Parathyroid adenoma (tissue), 2 donors: ENCODE data around the gene PLPP7.
"Not testable (repeated sequence)": the region's sequence is repeated elsewhere in the genome, so short reads cannot be mapped to it uniquely, and the experiment has no call there.

ENCODE experiments used
- H2AFZ ChIP-seq: fragments of 300-600 bp; sonication (generic); one replicate; pipeline ENCODE4 v1.7.0; 2017; ENCODE audit warnings: antibody characterized with exemption, mild to moderate bottlenecking
- H3K27ac ChIP-seq: fragments of 300-600 bp; sonication (generic); one replicate; pipeline ENCODE4 v1.7.0; 2017
- H3K27me3 ChIP-seq: fragments of 300-600 bp; sonication (generic); one replicate; pipeline ENCODE4 v1.7.0; 2017; ENCODE audit warnings: low read length; ENCODE audit not compliant: control insufficient read depth, insufficient read depth
- H3K36me3 ChIP-seq: fragments of 300-600 bp; sonication (generic); one replicate; pipeline ENCODE4 v1.7.0; 2017; ENCODE audit warnings: low read length; ENCODE audit not compliant: control insufficient read depth, insufficient read depth
- H3K4me1 ChIP-seq: fragments of 300-600 bp; sonication (generic); one replicate; pipeline ENCODE4 v1.7.0; 2017; ENCODE audit warnings: control low read depth
- H3K4me2 ChIP-seq: fragments of 300-600 bp; sonication (generic); one replicate; pipeline ENCODE4 v1.7.0; 2017; ENCODE audit warnings: low read length
- H3K4me3 ChIP-seq: fragments of 300-600 bp; sonication (generic); one replicate; pipeline ENCODE4 v1.7.0; 2017; ENCODE audit warnings: low read depth, low read length
- H3K79me2 ChIP-seq: fragments of 300-600 bp; sonication (generic); one replicate; pipeline ENCODE4 v1.7.0; 2017; ENCODE audit warnings: control low read depth
- H3K9ac ChIP-seq: fragments of 300-600 bp; sonication (generic); one replicate; pipeline ENCODE4 v1.7.0; 2017; ENCODE audit warnings: mild to moderate bottlenecking
- H3K9me3 ChIP-seq: fragments of 300-600 bp; sonication (generic); one replicate; pipeline ENCODE4 v1.7.0; 2017; ENCODE audit warnings: low read length; ENCODE audit not compliant: control insufficient read depth
- CTCF ChIP-seq: fragments of 300-600 bp; sonication (generic); IDR thresholded peaks from one replicate; pipeline ENCODE4 v1.7.0; 2017; ENCODE audit warnings: antibody characterized with exemption, mild to moderate bottlenecking
- donor health status: primary hyperparathyroidism.

Gene PLPP7

GRCh38 chr9:131335368-131335755 lies 45.8 kb downstream of the PLPP7 start:
- Histone ChIP-seq H3K9me3 (no peaks in the 10 kb centered on the region), H3K9ac (no peak overlapping the region), H3K4me3 (no peak overlapping the region), H2AFZ (no peak overlapping the region), H3K79me2 (no peaks in the 10 kb centered on the region), H3K4me1 (no peaks in the 10 kb centered on the region), H3K27me3 (no peaks in the 10 kb centered on the region), H3K27ac (no peak overlapping the region), H3K36me3 (no peaks in the 10 kb centered on the region), H3K4me2 (no peak overlapping the region)
- no peak for TF ChIP-seq CTCF

GRCh38 chr9:131337131-131337848 lies 47.8 kb downstream of the PLPP7 start:
- no peaks in the 10 kb centered on the region for H3K27me3 ChIP-seq
- H2AFZ ChIP-seq: no peak overlapping the region
- no peak for TF ChIP-seq CTCF
- no peak overlapping the region for H3K27ac ChIP-seq
- H3K9ac ChIP-seq: no peak overlapping the region
- no peaks in the 10 kb centered on the region for H3K4me1 ChIP-seq
- H3K4me3 ChIP-seq: no peak overlapping the region
- no peaks in the 10 kb centered on the region for H3K36me3 ChIP-seq
- no peak overlapping the region for H3K4me2 ChIP-seq
- no peaks in the 10 kb centered on the region for H3K79me2 ChIP-seq
- no peaks in the 10 kb centered on the region for H3K9me3 ChIP-seq

- H3K79me2 ChIP-seq, H3K27ac ChIP-seq, H3K4me3 ChIP-seq, H3K36me3 ChIP-seq, H3K27me3 ChIP-seq, H3K4me1 ChIP-seq, H3K9me3 ChIP-seq, H3K9ac ChIP-seq, H2AFZ ChIP-seq, H3K4me2 ChIP-seq: not testable (repeated sequence)
These were observed 49.7 kb downstream of the PLPP7 start for GRCh38 chr9:131339212-131339611.

GRCh38 chr9:131344931-131345535 lies 55.5 kb downstream of the PLPP7 start:
- H3K27me3 ChIP-seq, H2AFZ ChIP-seq, H3K9me3 ChIP-seq, H3K79me2 ChIP-seq, H3K4me3 ChIP-seq, H3K36me3 ChIP-seq, H3K4me2 ChIP-seq, H3K4me1 ChIP-seq, H3K27ac ChIP-seq, H3K9ac ChIP-seq: not testable (repeated sequence)

- no peak for TF ChIP-seq CTCF
These were observed 57.0 kb downstream of the PLPP7 start for GRCh38 chr9:131346559-131346958.

More at GRCh38 chr9:131346559-131346958, 57.0 kb downstream of the PLPP7 start:
- Histone ChIP-seq H3K4me2 (no peak overlapping the region), H3K9me3 (no peaks in the 10 kb centered on the region), H3K4me3 (no peak overlapping the region), H3K4me1 (no peaks in the 10 kb centered on the region), H3K27ac (no peak overlapping the region), H3K79me2 (no peaks in the 10 kb centered on the region), H3K36me3 (no peaks in the 10 kb centered on the region), H2AFZ (no peak overlapping the region), H3K27me3 (no peaks in the 10 kb centered on the region), H3K9ac (no peak overlapping the region)
